HepG2 (cell line): ENCODE data around the gene RANBP3L. TPM values are rescaled to one million over a fixed set of nuclear protein-coding genes. Genes with fewer than 3 reads are reported as not detected.
A peak's percentile ranks its signal among the peaks of the same experiment; 100 is the strongest.

Experiments
- AKNA ChIP-seq: sonication (generic); formaldehyde crosslinking; IDR thresholded peaks from 2 replicates; pipeline ENCODE4 v1.4.0; 2020; ENCODE audit warnings: missing genetic modification reagents, borderline replicate concordance
- ERF ChIP-seq: IDR thresholded peaks from 2 replicates; pipeline ENCODE4 v1.6.1; 2018; ENCODE audit warnings: missing biosample characterization, missing genetic modification reagents
- FOSL1 ChIP-seq: sonication (generic); formaldehyde crosslinking; IDR thresholded peaks from 2 replicates; pipeline ENCODE4 v1.9.0; 2021; ENCODE audit warnings: missing genetic modification reagents, borderline replicate concordance
- GATAD1 ChIP-seq: IDR thresholded peaks from 2 replicates; pipeline ENCODE4 v1.6.1; 2016; ENCODE audit warnings: missing genetic modification reagents, missing compliant biosample characterization
- HDAC1 ChIP-seq: sonication (generic); formaldehyde crosslinking; IDR thresholded peaks from 2 replicates; pipeline ENCODE4 v1.5.1; 2020; ENCODE audit warnings: mild to moderate bottlenecking, missing genetic modification reagents
- HINFP ChIP-seq: sonication (generic); formaldehyde crosslinking; IDR thresholded peaks from 2 replicates; pipeline ENCODE4 v1.4.0; 2020; ENCODE audit warnings: low read depth, mild to moderate bottlenecking, missing genetic modification reagents
- HNRNPK ChIP-seq: fragments of 200-400 bp; formaldehyde crosslinking; IDR thresholded peaks from 2 replicates; pipeline ENCODE4 v1.6.1; 2018; ENCODE audit warnings: low read length, low read depth, moderate library complexity, mild to moderate bottlenecking; ENCODE audit not compliant: poor library complexity, severe bottlenecking
- MIXL1 ChIP-seq: IDR thresholded peaks from 2 replicates; pipeline ENCODE4 v1.6.1; 2016
- NPAS2 ChIP-seq: sonication (generic); formaldehyde crosslinking; IDR thresholded peaks from 2 replicates; pipeline ENCODE4 v1.8.0; 2022; ENCODE audit warnings: mild to moderate bottlenecking, missing genetic modification reagents, borderline replicate concordance
- SALL1 ChIP-seq: sonication (generic); formaldehyde crosslinking; IDR thresholded peaks from 2 replicates; pipeline ENCODE4 v1.8.0; 2022; ENCODE audit warnings: mild to moderate bottlenecking, missing genetic modification reagents
- TBX3 ChIP-seq: fragments of 450-650 bp; IDR thresholded peaks from 2 replicates; pipeline ENCODE4 v1.6.1; 2017; ENCODE audit warnings: antibody characterized with exemption, mild to moderate bottlenecking, inconsistent platforms, borderline replicate concordance
- USF2 ChIP-seq, 2 experiments: sonication (generic) in 1 of 2; formaldehyde crosslinking in 1 of 2; IDR thresholded peaks; 2 replicates each; pipeline versions ENCODE4 v1.5.1 to v1.6.1; 2011 to 2020; ENCODE audit warnings: borderline replicate concordance in 1 of 2, low read depth in 1 of 2, low read length in 1 of 2, mild to moderate bottlenecking in 1 of 2, missing genetic modification reagents in 1 of 2, moderate library complexity in 1 of 2
- ZNF354B ChIP-seq: sonication (generic); formaldehyde crosslinking; IDR thresholded peaks from 2 replicates; pipeline ENCODE4 v1.8.0; 2022; ENCODE audit warnings: mild to moderate bottlenecking, missing genetic modification reagents
- ZNF431 ChIP-seq: sonication (generic); formaldehyde crosslinking; IDR thresholded peaks from 2 replicates; pipeline ENCODE4 v1.9.0; 2022; ENCODE audit warnings: missing genetic modification reagents, low read depth, mild to moderate bottlenecking, borderline replicate concordance
- ZNF501 ChIP-seq: sonication (generic); formaldehyde crosslinking; IDR thresholded peaks from 2 replicates; pipeline ENCODE4 v1.5.1; 2020; ENCODE audit warnings: mild to moderate bottlenecking, moderate library complexity, missing genetic modification reagents
- ZNF570 ChIP-seq: sonication (generic); formaldehyde crosslinking; IDR thresholded peaks from 2 replicates; pipeline ENCODE4 v1.4.0; 2020; ENCODE audit warnings: mild to moderate bottlenecking, missing genetic modification reagents, borderline replicate concordance
- ZNF747 ChIP-seq: sonication (generic); formaldehyde crosslinking; IDR thresholded peaks from 2 replicates; pipeline ENCODE4 v1.8.1; 2023; ENCODE audit warnings: missing genetic modification reagents, mild to moderate bottlenecking, borderline replicate concordance
- polyA plus RNA-seq, 8 experiments: library from polyadenylated mRNA; depleted of rRNA in 3 of 8; stranded (reverse) in 7 of 8; unstranded in 1 of 8; fragments of >200 nt; fragmentation: Illumina TruSeq in 4 of 8; extraction: Trizol in 4 of 8; gene quantifications; 2 replicates each; pipeline versions ENCODE4 v1.2.1 to v1.2.3, GENCODE V29; 2011 to 2016; ENCODE audit warnings: low read depth in 4 of 8, missing spikeins in 1 of 8, mixed read lengths in 1 of 8; ENCODE audit not compliant: insufficient read depth in 1 of 8
- total RNA-seq, 5 experiments: library from RNA; depleted of rRNA; stranded (reverse); fragments of >200 nt; fragmentation: Illumina TruSeq; extraction: Trizol; gene quantifications; 2 replicates each; pipeline ENCODE4 v1.2.3, GENCODE V29; 2016; ENCODE audit warnings: low read depth in 1 of 5
- TF ChIP-seq, protein P1 (sequence below): sonication (generic); formaldehyde crosslinking; IDR thresholded peaks from 2 replicates; pipeline ENCODE4 v1.5.0; 2020; ENCODE audit warnings: missing genetic modification reagents

Gene RANBP3L
- total and polyA plus RNA-seq, 2 of the 13 experiments (the other 11 are each of a cell fraction or from before 2014, with no cell fraction given): 0.09 TPM; not detected in 1

DNA sequence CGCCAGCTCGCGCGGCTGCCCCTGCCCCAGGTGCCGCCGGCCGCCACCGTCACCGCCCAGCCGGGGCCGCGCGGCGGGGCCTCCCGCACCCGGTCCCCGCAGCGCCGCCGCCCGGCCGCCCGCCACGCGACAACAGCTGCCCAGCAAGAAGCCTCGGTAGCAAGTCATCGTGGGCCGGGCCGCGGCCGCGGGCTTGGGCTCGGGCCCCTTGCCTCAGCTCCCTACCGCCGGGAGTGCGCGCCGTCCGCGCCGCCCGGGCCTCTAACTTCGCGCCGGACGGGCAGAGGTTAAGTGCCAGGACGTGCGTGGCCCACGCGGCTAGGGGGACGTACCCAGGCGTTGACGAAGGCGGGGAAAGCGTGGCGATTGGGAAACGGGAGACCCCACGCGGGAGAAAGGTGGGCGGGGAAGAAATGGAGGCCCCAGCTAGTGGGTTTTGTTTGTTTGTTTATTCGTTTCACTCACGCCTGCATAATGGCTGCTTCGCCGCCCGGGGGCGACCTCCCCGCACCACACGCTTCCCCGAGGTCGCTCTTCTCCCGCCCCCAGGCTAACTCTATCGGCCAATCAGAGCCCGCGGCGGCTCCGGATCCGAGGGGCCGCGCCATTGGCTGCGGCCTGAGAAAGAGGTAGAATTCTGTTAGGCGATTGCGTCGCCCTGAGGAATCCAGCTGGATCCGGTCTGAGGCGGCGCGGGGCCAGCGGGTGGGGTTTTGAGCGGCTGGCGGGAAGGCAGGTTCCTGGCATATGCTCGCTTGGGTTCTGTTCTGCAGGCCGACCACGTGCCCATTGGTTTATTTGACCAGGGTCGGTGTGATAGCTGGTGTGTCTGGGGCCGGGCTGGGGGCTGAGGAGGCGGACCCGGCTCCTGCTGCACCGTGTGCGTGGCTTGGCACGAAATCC, 59.8 kb downstream of the RANBP3L start, which contains the start of gene NADK2 (continued):
- TF ChIP-seq HINFP (CRISPR knock-in tag): peak; percentile 76
- TF ChIP-seq TBX3: peak; percentile 39; the same call in 1 of the 2 replicates
- TF ChIP-seq ZNF747 (CRISPR knock-in tag): peak; percentile 85; the same call in 1 of the 2 replicates
- TF ChIP-seq AKNA (CRISPR knock-in tag): no peak
- TF ChIP-seq ZNF501 (CRISPR knock-in tag): peak; percentile 93
- TF ChIP-seq ERF (CRISPR knock-in tag): peak; percentile 48; the same call in 1 of the 2 replicates
- TF ChIP-seq GATAD1: peak; percentile 71
- 0 out of 2 replicates have a peak, but pooled peaks have one; percentile 36 for TF ChIP-seq USF2 (IDR thresholded peaks at IDR 0.05; ENCODE audit: low read depth, low read length)
- TF ChIP-seq USF2 (CRISPR knock-in tag; IDR thresholded peaks at IDR 0.05; ENCODE audit: borderline replicate concordance): peak; percentile 60; the same call in 1 of the 2 replicates
- 0 out of 2 replicates have a peak, but pooled peaks have one; percentile 57 for TF ChIP-seq ZNF431 (CRISPR knock-in tag)
- TF ChIP-seq SALL1 (CRISPR knock-in tag): peak; percentile 88
- peak; percentile 20 for TF ChIP-seq HNRNPK
- TF ChIP-seq HDAC1 (CRISPR knock-in tag): peak; percentile 89
- no peak for TF ChIP-seq FOSL1 (CRISPR knock-in tag)
- TF ChIP-seq MIXL1 (CRISPR knock-in tag): no peak
- 0 out of 2 replicates have a peak, but pooled peaks have one; percentile 10 for TF ChIP-seq ZNF354B
- TF ChIP-seq ZNF570 (CRISPR knock-in tag): 0 out of 2 replicates have a peak, but pooled peaks have one; percentile 26
- no peak for TF ChIP-seq NPAS2 (CRISPR knock-in tag)
- TF ChIP-seq, protein P1, sequence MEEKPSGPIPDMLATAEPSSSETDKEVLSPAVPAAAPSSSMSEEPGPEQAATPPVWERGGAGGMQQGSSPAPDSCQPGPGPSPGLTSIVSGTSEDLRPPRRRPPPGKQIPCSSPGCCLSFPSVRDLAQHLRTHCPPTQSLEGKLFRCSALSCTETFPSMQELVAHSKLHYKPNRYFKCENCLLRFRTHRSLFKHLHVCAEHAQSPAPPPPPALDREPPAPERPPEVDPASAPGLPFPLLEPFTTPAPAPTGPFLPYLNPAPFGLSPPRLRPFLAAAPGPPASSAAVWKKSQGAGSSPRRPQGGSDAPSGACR: peak; percentile 90
